Measurements from ENCODE around the gene SRI. TPM values are rescaled to one million over a fixed set of nuclear protein-coding genes. Genes with fewer than 3 reads are reported as not detected.

Gene SRI
- total RNA-seq, 1 experiment from 2014 or later, result 136 TPM

DNA sequence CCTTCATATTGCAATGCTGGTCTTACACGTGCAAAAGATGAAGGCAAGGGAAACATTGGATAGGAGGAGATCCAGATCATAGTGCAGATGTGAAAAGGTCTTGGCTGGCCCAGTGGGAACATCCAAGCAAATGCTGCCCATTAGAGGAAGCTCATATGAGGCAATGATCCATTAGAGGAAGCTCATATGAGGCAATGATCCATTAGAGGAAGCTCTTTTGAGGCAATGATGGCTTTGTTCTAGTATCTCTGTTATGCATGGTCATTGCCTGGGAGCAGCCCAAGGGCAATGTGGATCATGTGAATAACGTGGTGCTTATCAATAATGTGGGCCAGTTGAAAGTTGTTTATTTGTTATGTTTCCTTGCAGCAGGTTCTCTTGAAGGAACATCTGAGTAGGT is 49.0 kb upstream of the SRI start:
- no peak overlapping the region for H3K4me2 ChIP-seq (ENCODE audit: insufficient read depth, insufficient read length, low read length)
- H3K14ac ChIP-seq (ENCODE audit: insufficient read depth, low read length), result no peak overlapping the region
- H3K4me1 ChIP-seq (ENCODE audit: insufficient read depth, low read length), result no peaks in the 10 kb centered on the region
- DNase-seq, result no peak
- no peak overlapping the region for H3K18ac ChIP-seq (ENCODE audit: insufficient read length, low read depth, low read length)
- H2BK12ac ChIP-seq (ENCODE audit: insufficient read length, low read depth, low read length), result no peak overlapping the region
- H3K56ac ChIP-seq (ENCODE audit: insufficient read length, low read depth, low read length), result no peak overlapping the region
- H2BK5ac ChIP-seq (ENCODE audit: insufficient read length, low read length), result no peak overlapping the region
- H3K9me3 ChIP-seq (ENCODE audit: control insufficient read depth, low read depth, low read length), result no peaks in the 10 kb centered on the region
- H2BK15ac ChIP-seq (ENCODE audit: low read depth, low read length), result no peak overlapping the region
- WGBS (ENCODE audit: extremely low coverage, insufficient read length, low lambda C conversion rate), result no CpG with 5 or more reads among the region's 2 CpGs
- H2AK5ac ChIP-seq (ENCODE audit: insufficient read length, low read length), result no peak overlapping the region
- H4K5ac ChIP-seq (ENCODE audit: insufficient read length, low read depth, low read length), result no peak overlapping the region
- H4K91ac ChIP-seq (ENCODE audit: insufficient read length, low read depth, low read length), result no peak overlapping the region
- no peak overlapping the region for H3K4ac ChIP-seq (ENCODE audit: low read depth, low read length)
- H4K8ac ChIP-seq (replicated peaks; ENCODE audit: insufficient read length, low read depth, low read length), result no peak overlapping the region
- Mint-ChIP-seq H3K27ac (no peak overlapping the region), H3K4me3 (no peak overlapping the region), H3K27me3 (ENCODE audit: low read depth) (no peaks in the 10 kb centered on the region), H3K4me1 (peaks cover 3 to 4% of the 10 kb centered on the region in 2 experiments; a peak in 3 of 4 replicates), H3K9me3 (peaks cover 7 to 9% of the 10 kb centered on the region in 2 experiments), H3K36me3 (ENCODE audit: insufficient read depth in 1 of 3, low read depth in 3 of 3) (peaks cover 4 to 6% (median 4%) of the 10 kb centered on the region in 3 experiments; a peak in 5 of 7 replicates)
- no peak overlapping the region for H2AFZ ChIP-seq (ENCODE audit: low read length)
- no peak overlapping the region for H2BK120ac ChIP-seq (ENCODE audit: low read depth, low read length, poor library complexity, severe bottlenecking)
- no peaks in the 10 kb centered on the region for H3K27me3 ChIP-seq (ENCODE audit: insufficient read depth, low read length)
- H3K79me2 ChIP-seq (ENCODE audit: insufficient read depth, low read length), result no peaks in the 10 kb centered on the region
- no peak overlapping the region for H3K27ac ChIP-seq (ENCODE audit: insufficient read length, low read depth, low read length)
- no peaks in the 10 kb centered on the region for H4K20me1 ChIP-seq (ENCODE audit: control insufficient read depth, insufficient read depth, insufficient read length)
- H3K23me2 ChIP-seq (ENCODE audit: insufficient read length, low read depth, low read length, poor library complexity, severe bottlenecking), result no peaks in the 10 kb centered on the region
- H3K79me1 ChIP-seq (ENCODE audit: insufficient read depth, low read depth, low read length, poor library complexity, severe bottlenecking), result no peaks in the 10 kb centered on the region
- H2BK20ac ChIP-seq (ENCODE audit: low read depth, low read length, poor library complexity, severe bottlenecking), result no peak overlapping the region
- no peak overlapping the region for H3K9ac ChIP-seq (ENCODE audit: extremely low read depth, insufficient read length, low read length)
- TF ChIP-seq, protein P1, sequence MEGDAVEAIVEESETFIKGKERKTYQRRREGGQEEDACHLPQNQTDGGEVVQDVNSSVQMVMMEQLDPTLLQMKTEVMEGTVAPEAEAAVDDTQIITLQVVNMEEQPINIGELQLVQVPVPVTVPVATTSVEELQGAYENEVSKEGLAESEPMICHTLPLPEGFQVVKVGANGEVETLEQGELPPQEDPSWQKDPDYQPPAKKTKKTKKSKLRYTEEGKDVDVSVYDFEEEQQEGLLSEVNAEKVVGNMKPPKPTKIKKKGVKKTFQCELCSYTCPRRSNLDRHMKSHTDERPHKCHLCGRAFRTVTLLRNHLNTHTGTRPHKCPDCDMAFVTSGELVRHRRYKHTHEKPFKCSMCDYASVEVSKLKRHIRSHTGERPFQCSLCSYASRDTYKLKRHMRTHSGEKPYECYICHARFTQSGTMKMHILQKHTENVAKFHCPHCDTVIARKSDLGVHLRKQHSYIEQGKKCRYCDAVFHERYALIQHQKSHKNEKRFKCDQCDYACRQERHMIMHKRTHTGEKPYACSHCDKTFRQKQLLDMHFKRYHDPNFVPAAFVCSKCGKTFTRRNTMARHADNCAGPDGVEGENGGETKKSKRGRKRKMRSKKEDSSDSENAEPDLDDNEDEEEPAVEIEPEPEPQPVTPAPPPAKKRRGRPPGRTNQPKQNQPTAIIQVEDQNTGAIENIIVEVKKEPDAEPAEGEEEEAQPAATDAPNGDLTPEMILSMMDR (conservative IDR thresholded peaks at IDR 0.05), result no peak
- H3K23ac ChIP-seq (ENCODE audit: insufficient read length, low read depth, low read length), result no peak overlapping the region
- H3T11ph ChIP-seq (ENCODE audit: low read length), result no peak overlapping the region
